Measurements from ENCODE around the gene ESF1.

GRCh38 chr20:13683833-13684232, 100.9 kb downstream of the ESF1 start:
- TF ChIP-seq CTCF (IDR thresholded peaks at IDR 0.05) (no peak), EP300 (IDR thresholded peaks at IDR 0.05) (no peak), POLR2A (IDR thresholded peaks at IDR 0.05) (no peak)

Data from sigmoid colon (tissue), 4 donors.